Neural cell (in vitro differentiated cells): Measurements from ENCODE around the gene ACLY. TPM values are rescaled to one million over a fixed set of nuclear protein-coding genes. Genes with fewer than 3 reads are reported as not detected.

Source experiments
- H2AFZ ChIP-seq: fragments of 200-600, 300-800 bp; sonication (generic), shearing (Covaris generic); 2 replicates; pipeline ENCODE4 v1.6.0; 2014; ENCODE audit warnings: low read depth, mild to moderate bottlenecking, antibody characterized with exemption, low read length, moderate library complexity
- H3F3A ChIP-seq: fragments of 200-600 bp; shearing (Covaris generic); 2 replicates; pipeline ENCODE4 v1.6.1; 2016; ENCODE audit warnings: mild to moderate bottlenecking, moderate library complexity, mixed read lengths, antibody characterized with exemption, low read length; ENCODE audit not compliant: insufficient read depth, poor library complexity, severe bottlenecking
- H3K27ac ChIP-seq: fragments of 200-600, 300-800 bp; sonication (generic), shearing (Covaris generic); 2 replicates; pipeline ENCODE4 v1.5.1; 2014; ENCODE audit warnings: mild to moderate bottlenecking, low read length, moderate library complexity
- H3K27me3 ChIP-seq: fragments of 300-800, 200-600 bp; sonication (generic), shearing (Covaris generic); 2 replicates; pipeline ENCODE4 v1.6.0; 2014; ENCODE audit warnings: mild to moderate bottlenecking, low read depth, low read length, moderate library complexity; ENCODE audit not compliant: insufficient read depth
- H3K36me3 ChIP-seq: fragments of 300-800, 200-600 bp; sonication (generic), shearing (Covaris generic); 2 replicates; pipeline ENCODE4 v1.5.1; 2014; ENCODE audit warnings: mild to moderate bottlenecking, antibody characterized with exemption, low read length, moderate library complexity; ENCODE audit not compliant: insufficient read depth
- H3K4me2 ChIP-seq: fragments of 300-800, 200-600 bp; sonication (generic), shearing (Covaris generic); 2 replicates; pipeline ENCODE4 v1.6.0; 2014; ENCODE audit warnings: mild to moderate bottlenecking, low read length
- H3K4me3 ChIP-seq: fragments of 300-800, 200-600 bp; sonication (generic), shearing (Covaris generic); 2 replicates; pipeline ENCODE4 v1.5.1; 2014; ENCODE audit warnings: mild to moderate bottlenecking, low read length, moderate library complexity
- H3K79me2 ChIP-seq: fragments of 200-600 bp; shearing (Covaris generic); replicated peaks from 2 replicates; pipeline ENCODE4 v1.6.0; 2014; ENCODE audit warnings: mild to moderate bottlenecking, low read length, moderate library complexity; ENCODE audit not compliant: insufficient read depth
- H3K9ac ChIP-seq: fragments of 300-800, 200-600 bp; sonication (generic), shearing (Covaris generic); 2 replicates; pipeline ENCODE4 v1.6.1; 2016; ENCODE audit warnings: mild to moderate bottlenecking, low read length, mixed read lengths
- H3K9me2 ChIP-seq: fragments of 200-600 bp; shearing (Covaris generic); 2 replicates; pipeline ENCODE4 v1.6.1; 2016; ENCODE audit warnings: mild to moderate bottlenecking, low read length, mixed read lengths; ENCODE audit not compliant: insufficient read depth
- H3K9me3 ChIP-seq: fragments of 200-600, 300-800 bp; sonication (generic), shearing (Covaris generic); 2 replicates; pipeline ENCODE4 v1.6.1; 2016; ENCODE audit warnings: mild to moderate bottlenecking, mixed run types, low read length, moderate library complexity, mixed read lengths
- H4K20me1 ChIP-seq: fragments of 200-600 bp; shearing (Covaris generic); 2 replicates; pipeline ENCODE4 v1.6.1; 2016; ENCODE audit warnings: mild to moderate bottlenecking, mixed run types; ENCODE audit not compliant: insufficient read depth
- CTCF ChIP-seq: fragments of 450-650 bp; IDR thresholded peaks from 2 replicates; pipeline ENCODE4 v1.5.1; 2014; ENCODE audit warnings: antibody characterized with exemption, mild to moderate bottlenecking, moderate library complexity; ENCODE audit not compliant: poor library complexity, severe bottlenecking
- EZH2 ChIP-seq: fragments of 200-600, 300-800 bp; shearing (Covaris generic), sonication (generic); IDR thresholded peaks from 2 replicates; pipeline ENCODE4 v1.6.1; 2014; ENCODE audit warnings: antibody characterized with exemption, low read length, borderline replicate concordance, mild to moderate bottlenecking; ENCODE audit not compliant: insufficient read depth, poor library complexity, severe bottlenecking
- MXI1 ChIP-seq: fragments of 450-650 bp; conservative IDR thresholded peaks from 2 replicates; pipeline ENCODE4 v1.6.1; 2014; ENCODE audit warnings: antibody characterized with exemption, mild to moderate bottlenecking; ENCODE audit not compliant: poor library complexity, severe bottlenecking
- POLR2AphosphoS5 ChIP-seq: IDR thresholded peaks from 2 replicates; pipeline ENCODE4 v1.6.1; 2012
- RAD21 ChIP-seq: fragments of 450-650 bp; conservative IDR thresholded peaks from 2 replicates; pipeline ENCODE4 v1.6.1; 2014; ENCODE audit warnings: antibody characterized with exemption, mild to moderate bottlenecking, moderate library complexity
- REST ChIP-seq: IDR thresholded peaks from 2 replicates; pipeline ENCODE4 v1.6.1; 2012; ENCODE audit warnings: borderline replicate concordance
- SMC3 ChIP-seq: fragments of 450-650 bp; conservative IDR thresholded peaks from 2 replicates; pipeline ENCODE4 v1.6.1; 2014; ENCODE audit warnings: antibody characterized with exemption, mild to moderate bottlenecking, moderate library complexity; ENCODE audit not compliant: poor library complexity
- TAF1 ChIP-seq: IDR thresholded peaks from 2 replicates; pipeline ENCODE4 v1.6.1; 2012; ENCODE audit warnings: low read depth
- polyA plus RNA-seq: library from polyadenylated mRNA; depleted of rRNA; stranded (reverse); fragments of >200 nt; gene quantifications from 2 replicates; pipeline ENCODE4 v1.2.3, GENCODE V29; 2014

The ACLY gene
- polyA plus RNA-seq, 1 donor from 2014 or later: 136 TPM

GRCh38 chr17:41888332-41888965 is 30.3 kb downstream of the ACLY start:
- no peaks in the 10 kb centered on the region for H3K27me3 ChIP-seq
- H3K9me2 ChIP-seq: no peaks in the 10 kb centered on the region
- no peak overlapping the region for H3K27ac ChIP-seq
- no peaks in the 10 kb centered on the region for H4K20me1 ChIP-seq
- no peaks in the 10 kb centered on the region for H3F3A ChIP-seq
- no peak for TF ChIP-seq MXI1
- TF ChIP-seq POLR2AphosphoS5: no peak
- TF ChIP-seq CTCF: no peak
- no peak for TF ChIP-seq REST
- no peak for TF ChIP-seq TAF1
- TF ChIP-seq EZH2: no peak
- no peak overlapping the region for H2AFZ ChIP-seq
- H3K4me2 ChIP-seq: no peak overlapping the region
- H3K9ac ChIP-seq: no peak overlapping the region
- no peak overlapping the region for H3K4me3 ChIP-seq
- no peaks in the 10 kb centered on the region for H3K36me3 ChIP-seq
- no peaks in the 10 kb centered on the region for H3K9me3 ChIP-seq
- H3K79me2 ChIP-seq: no peaks in the 10 kb centered on the region

GRCh38 chr17:41885733-41886132 is 33.0 kb downstream of the ACLY start:
- Histone ChIP-seq H4K20me1 (no peaks in the 10 kb centered on the region), H3K27me3 (no peaks in the 10 kb centered on the region), H3K36me3 (no peaks in the 10 kb centered on the region), H3K9ac (no peak overlapping the region), H3K4me3 (no peak overlapping the region), H3K79me2 (no peaks in the 10 kb centered on the region), H3K27ac (no peak overlapping the region), H2AFZ (no peak overlapping the region), H3K9me3 (no peaks in the 10 kb centered on the region), H3F3A (no peaks in the 10 kb centered on the region), H3K4me2 (no peak overlapping the region), H3K9me2 (no peaks in the 10 kb centered on the region)
- TF ChIP-seq SMC3 (no peak), CTCF (peak; percentile 32), RAD21 (peak; percentile 33)
